ENCODE results near the gene CSF2. TPM values are rescaled to one million over a fixed set of nuclear protein-coding genes. Genes with fewer than 3 reads are reported as not detected.

The CSF2 gene
- 69.2 TPM in 1 of 2 replicates, not detected in the other for total RNA-seq

GRCh38 chr5:132073231-132074013 is at the start of gene CSF2:
CSF2 (plus strand) TSS chr5:132073789; CDS start chr5:132073824, 35 bp downstream.

GRCh38 chr5:132060501-132061161 is 13.0 kb upstream of the CSF2 start, which contains the start of gene IL3:
IL3 (plus strand) TSS chr5:132060655; CDS start chr5:132060707, 52 bp downstream.

Other genes with a start within 250 kb of the CSF2 start
- not detected in 2 replicates for gene MEIKIN, start 128.1 kb upstream of the CSF2 start, total RNA-seq
- 0.24 TPM in 1 of 2 replicates, not detected in the other for gene ACSL6, start 62.1 kb upstream of the CSF2 start, total RNA-seq
- gene IL3, start 13.1 kb upstream of the CSF2 start, total RNA-seq: not detected in 2 replicates
- gene P4HA2, start 154.1 kb downstream of the CSF2 start, total RNA-seq: 128 and 324 TPM in 2 replicates
- gene PDLIM4, start 183.9 kb downstream of the CSF2 start, total RNA-seq: 33.7 and 147 TPM in 2 replicates
- gene SLC22A4, start 220.6 kb downstream of the CSF2 start, total RNA-seq: under 0.01 and 2.9 TPM in 2 replicates

Data from tracheal epithelial cell (primary cell).